HepG2 (cell line): Measurements from ENCODE around the gene MXRA8. TPM values are rescaled to one million over a fixed set of nuclear protein-coding genes. Genes with fewer than 3 reads are reported as not detected.

Experiments
- ATAC-seq: fragments of 200-7000 bp; cut with Tn5 transposase; 3 replicates; pipeline ENCODE4 v1.9.1; 2020; ENCODE audit warnings: mild to moderate bottlenecking, moderate library complexity
- BruUV-seq: library from RNA; stranded (reverse); fragments of 400-500 nt; replicated peaks from 2 replicates; lab custom pipeline; 2021; lab: Mats Ljungman, UMichigan
- CTCF ChIA-PET: fragments of 300-600 bp; formaldehyde crosslinking; extraction: SDS; loops from one replicate; lab custom pipeline; 2021; ENCODE audit warnings: low total read pairs, inconsistent platforms, low intra/inter-chr PET ratio; lab: Yijun Ruan, JAX
- POLR2A ChIA-PET: fragments of 350-600 bp; sonication (Branson Sonifier 250); formaldehyde crosslinking; loops from one replicate; lab custom pipeline; 2020; ENCODE audit warnings: antibody characterized with exemption, inconsistent platforms; lab: Yijun Ruan, JAX
- DNase-seq: peaks from one replicate; pipeline ENCODE4 v3.0.0-alpha.2; 2015; ENCODE audit warnings: low spot score
- FAIRE-seq: peaks from 3 replicates; lab custom pipeline; 2011; peaks lifted over from hg19 to GRCh38; lab: Jason Lieb, UNC
- H2AFZ ChIP-seq: one replicate; pipeline ENCODE4 v1.6.1; 2011; ENCODE audit warnings: low read length, inconsistent platforms
- H3K27ac ChIP-seq: fragments of 300-600 bp; 3 replicates; pipeline ENCODE4 v1.8.0; 2011; ENCODE audit warnings: mixed run types, mild to moderate bottlenecking, mixed read lengths, low read length, inconsistent platforms; ENCODE audit not compliant: insufficient read depth; ENCODE audit errors: extremely low read length
- H3K27me3 ChIP-seq, 2 experiments: fragments of 200-600 bp in 1 of 2; 2 replicates in 1 of 2; 3 replicates in 1 of 2; pipeline versions ENCODE4 v1.6.0 to v1.8.0; 2011; ENCODE audit warnings: low read length in 2 of 2, mild to moderate bottlenecking in 2 of 2, moderate library complexity in 2 of 2, inconsistent platforms in 1 of 2; ENCODE audit not compliant: insufficient read depth in 2 of 2, control insufficient read depth in 1 of 2
- H3K36me3 ChIP-seq, 2 experiments: fragments of 200-600 bp in 1 of 2; replicated peaks in 1 of 2; 2 replicates in 1 of 2; 3 replicates in 1 of 2; pipeline versions ENCODE4 v1.5.1 to v1.8.0; 2011; ENCODE audit warnings: low read length in 2 of 2, inconsistent platforms in 1 of 2; ENCODE audit not compliant: insufficient read depth in 2 of 2, control insufficient read depth in 1 of 2
- H3K4me1 ChIP-seq: 2 replicates; pipeline ENCODE4 v1.5.1; 2012; ENCODE audit warnings: low read length, inconsistent platforms; ENCODE audit not compliant: insufficient read depth
- H3K4me2 ChIP-seq: 2 replicates; pipeline ENCODE4 v1.6.0; 2011; ENCODE audit warnings: low read depth, low read length, inconsistent platforms
- H3K4me3 ChIP-seq, 3 experiments: fragments of 200-600 bp in 1 of 3; sonication (generic), shearing (Covaris generic) in 1 of 3; replicated peaks in 1 of 3; 2 replicates each; pipeline ENCODE4 v1.5.1; 2011 to 2016; ENCODE audit warnings: low read length in 3 of 3, inconsistent platforms in 2 of 3, low read depth in 2 of 3, mild to moderate bottlenecking in 2 of 3, control low read depth in 1 of 3, mixed read lengths in 1 of 3; ENCODE audit not compliant: insufficient read depth in 1 of 3
- H3K79me2 ChIP-seq: one replicate; pipeline ENCODE4 v1.6.1; 2011; ENCODE audit warnings: low read length, inconsistent platforms; ENCODE audit not compliant: insufficient read depth
- H3K9ac ChIP-seq: 2 replicates; pipeline ENCODE4 v1.6.0; 2011; ENCODE audit warnings: mild to moderate bottlenecking, low read depth, low read length, inconsistent platforms; ENCODE audit not compliant: insufficient read depth
- H3K9me3 ChIP-seq: 2 replicates; pipeline ENCODE4 v1.5.1; 2012; ENCODE audit warnings: mild to moderate bottlenecking, low read length
- H4K20me1 ChIP-seq: 2 replicates; pipeline ENCODE4 v1.6.0; 2011; ENCODE audit warnings: inconsistent platforms, mild to moderate bottlenecking, low read length, moderate library complexity; ENCODE audit not compliant: insufficient read depth
- ATF1 ChIP-seq: IDR thresholded peaks from 2 replicates; pipeline ENCODE4 v1.6.1; 2016; ENCODE audit warnings: mild to moderate bottlenecking, control low read depth
- CEBPG ChIP-seq: IDR thresholded peaks from 2 replicates; pipeline ENCODE4 v1.6.1; 2016
- JUNB ChIP-seq: sonication (generic); formaldehyde crosslinking; IDR thresholded peaks from 2 replicates; pipeline ENCODE4 v1.8.0; 2022; ENCODE audit warnings: missing genetic modification reagents, mild to moderate bottlenecking, borderline replicate concordance
- JUND ChIP-seq: sonication (generic); formaldehyde crosslinking; IDR thresholded peaks from 2 replicates; pipeline ENCODE4 v1.8.0; 2022; ENCODE audit warnings: mild to moderate bottlenecking, missing genetic modification reagents
- NAIF1 ChIP-seq: sonication (generic); formaldehyde crosslinking; IDR thresholded peaks from 2 replicates; pipeline ENCODE4 v1.5.0; 2020; ENCODE audit warnings: mild to moderate bottlenecking, missing genetic modification reagents, borderline replicate concordance
- NFIB ChIP-seq: sonication (generic); formaldehyde crosslinking; IDR thresholded peaks from 2 replicates; pipeline ENCODE4 v1.9.0; 2021; ENCODE audit warnings: missing genetic modification reagents, mild to moderate bottlenecking, borderline replicate concordance
- TAF1 ChIP-seq: sonication (generic); formaldehyde crosslinking; IDR thresholded peaks from 2 replicates; pipeline ENCODE4 v1.4.0; 2020; ENCODE audit warnings: missing genetic modification reagents
- TBL1XR1 ChIP-seq: fragments of 150-350 bp; IDR thresholded peaks from 2 replicates; pipeline ENCODE4 v1.6.1; 2014; ENCODE audit warnings: borderline replicate concordance, low read length; ENCODE audit not compliant: partially characterized antibody
- TRIM22 ChIP-seq: fragments of 450-650 bp; IDR thresholded peaks from 2 replicates; pipeline ENCODE4 v1.6.1; 2017
- ZBTB1 ChIP-seq: sonication (generic); formaldehyde crosslinking; IDR thresholded peaks from 2 replicates; pipeline ENCODE4 v1.4.0; 2020; ENCODE audit warnings: missing genetic modification reagents, borderline replicate concordance
- ZHX1 ChIP-seq: sonication (generic); formaldehyde crosslinking; IDR thresholded peaks from 2 replicates; pipeline ENCODE4 v1.8.1; 2022; ENCODE audit warnings: low read depth, mild to moderate bottlenecking, missing genetic modification reagents
- ZNF354B ChIP-seq: sonication (generic); formaldehyde crosslinking; IDR thresholded peaks from 2 replicates; pipeline ENCODE4 v1.8.0; 2022; ENCODE audit warnings: mild to moderate bottlenecking, missing genetic modification reagents
- ZNF510 ChIP-seq: sonication (generic); formaldehyde crosslinking; IDR thresholded peaks from 2 replicates; pipeline ENCODE4 v1.4.0; 2020; ENCODE audit warnings: low read depth, mild to moderate bottlenecking, missing genetic modification reagents
- ZNF563 ChIP-seq: sonication (generic); formaldehyde crosslinking; IDR thresholded peaks from 2 replicates; pipeline ENCODE4 v1.8.0; 2022; ENCODE audit warnings: mild to moderate bottlenecking, moderate library complexity, missing genetic modification reagents
- ZNF615 ChIP-seq: sonication (generic); formaldehyde crosslinking; IDR thresholded peaks from 2 replicates; pipeline ENCODE4 v1.5.0; 2020; ENCODE audit warnings: mild to moderate bottlenecking, missing genetic modification reagents, borderline replicate concordance
- ZNF891 ChIP-seq: sonication (generic); formaldehyde crosslinking; IDR thresholded peaks from 2 replicates; pipeline ENCODE4 v1.5.0; 2020; ENCODE audit warnings: mild to moderate bottlenecking, missing genetic modification reagents
- WGBS: methylation state at CpG from one replicate; pipeline ENCODE4 v1.1.6; 2017; ENCODE audit warnings: low lambda C conversion rate; 5-methylcytosine and 5-hydroxymethylcytosine counted together
- in situ Hi-C: cut with HindIII; loops from 2 replicates; pipeline ENCODE4 v1.10.0; 2017; ENCODE audit warnings: low pct_unique_long_range_greater_than_20kb; ENCODE audit not compliant: extremely low pct_ligation_motif_present
- intact Hi-C: fragments of 100-400 bp; cut with micrococcal nuclease; formaldehyde crosslinking; loops from one replicate; pipeline ENCODE4 v1.10.0; 2022; ENCODE audit not compliant: unreplicated experiment
- polyA plus RNA-seq, 8 experiments: library from polyadenylated mRNA; depleted of rRNA in 3 of 8; stranded (reverse) in 7 of 8; unstranded in 1 of 8; fragments of >200 nt; fragmentation: Illumina TruSeq in 4 of 8; extraction: Trizol in 4 of 8; gene quantifications; 2 replicates each; pipeline versions ENCODE4 v1.2.1 to v1.2.3, GENCODE V29; 2011 to 2016; ENCODE audit warnings: low read depth in 4 of 8, missing spikeins in 1 of 8, mixed read lengths in 1 of 8; ENCODE audit not compliant: insufficient read depth in 1 of 8
- total RNA-seq, 5 experiments: library from RNA; depleted of rRNA; stranded (reverse); fragments of >200 nt; fragmentation: Illumina TruSeq; extraction: Trizol; gene quantifications; 2 replicates each; pipeline ENCODE4 v1.2.3, GENCODE V29; 2016; ENCODE audit warnings: low read depth in 1 of 5

MXRA8 gene
- total and polyA plus RNA-seq, 2 of the 13 experiments (the other 11 are each of a cell fraction or from before 2014, with no cell fraction given): 19.8 to 44.8 TPM

GRCh38 chr1:1406821-1407635 is 48.7 kb upstream of the MXRA8 start, which contains the start of gene MRPL20 (continued):
- TF ChIP-seq ZNF891 (CRISPR knock-in tag): peak; percentile 77
- peak; percentile 82 for TF ChIP-seq ZNF510
- TF ChIP-seq ZNF354B (CRISPR knock-in tag): no peak; the same call in 1 of the 2 replicates
- TF ChIP-seq NAIF1: no peak
- TF ChIP-seq TRIM22: no peak
- no peak for TF ChIP-seq ZBTB1

GRCh38 chr1:1406101-1406820 is 47.9 kb upstream of the MXRA8 start:
- no peaks in the 10 kb centered on the region for H3K9me3 ChIP-seq
- no peaks in the 10 kb centered on the region for H3K27me3 ChIP-seq
- peaks cover 29% of the 10 kb centered on the region for H4K20me1 ChIP-seq
- peaks cover 58% of the 10 kb centered on the region for H3K4me1 ChIP-seq
- CTCF ChIA-PET: interaction anchor here (1.3 kb wide), 1 partner anchor 35 kb away, joined by 3 read pairs; no protein-coding TSS in a partner anchor
- in situ Hi-C loops (no loop called here), intact Hi-C loops (loop anchor here (5.0 kb wide), 1 partner anchor 36 kb away; no protein-coding TSS in a partner anchor)
- peak overlapping the region; percentile 81 for H3K4me2 ChIP-seq
- DNase-seq: no peak
- no peak for FAIRE-seq
- no TSS peak for BruUV-seq
- POLR2A ChIA-PET: interaction anchor here (0.8 to 12.4 kb wide), 11 partner anchors 9 to 105 kb away, joined by 3 to 355 read pairs (median 5); partner anchors contain the start of genes ANKRD65, AURKAIP1 and VWA1
- peak; percentile 15 for ATAC-seq
- H3K36me3 ChIP-seq: peaks cover 6 to 26% of the 10 kb centered on the region in 2 experiments; a peak in 3 of 5 replicates
- H3K79me2 ChIP-seq: peaks cover 46% of the 10 kb centered on the region
- H2AFZ ChIP-seq: no peak overlapping the region
- peak overlapping the region; percentile 81 to 89 (median 87) for H3K4me3 ChIP-seq
- peak overlapping the region; percentile 91 for H3K27ac ChIP-seq
- peak overlapping the region; percentile 96 for H3K9ac ChIP-seq
- 44% methylated on average over 39 of the region's 43 CpGs for WGBS
- no peak for TF ChIP-seq CEBPG (CRISPR knock-in tag)
- TF ChIP-seq TAF1 (CRISPR knock-in tag): no peak
- no peak for TF ChIP-seq JUND
- no peak for TF ChIP-seq ATF1 (CRISPR knock-in tag)
- TF ChIP-seq NFIB (CRISPR knock-in tag): no peak
- TF ChIP-seq ZHX1 (CRISPR knock-in tag): no peak
- TF ChIP-seq JUNB: no peak
- 0 out of 2 replicates have a peak, but pooled peaks have one; percentile 33 for TF ChIP-seq ZNF563 (CRISPR knock-in tag)
- no peak for TF ChIP-seq ZNF615 (CRISPR knock-in tag)
- no peak for TF ChIP-seq TBL1XR1
